Loucy (cell line): ENCODE results near the gene TRAFD1.

Source experiments
- CTCF ChIP-seq: fragments of 200-600 bp; sonication (generic); conservative IDR thresholded peaks from 2 replicates; pipeline ENCODE4 v1.5.1; 2014; ENCODE audit warnings: mild to moderate bottlenecking, antibody characterized with exemption, low read length
- EZH2phosphoT487 ChIP-seq: fragments of 200-600 bp; IDR thresholded peaks from 2 replicates; pipeline ENCODE4 v1.6.1; 2018; ENCODE audit warnings: antibody characterized with exemption, mild to moderate bottlenecking, moderate library complexity, borderline replicate concordance

DNA sequence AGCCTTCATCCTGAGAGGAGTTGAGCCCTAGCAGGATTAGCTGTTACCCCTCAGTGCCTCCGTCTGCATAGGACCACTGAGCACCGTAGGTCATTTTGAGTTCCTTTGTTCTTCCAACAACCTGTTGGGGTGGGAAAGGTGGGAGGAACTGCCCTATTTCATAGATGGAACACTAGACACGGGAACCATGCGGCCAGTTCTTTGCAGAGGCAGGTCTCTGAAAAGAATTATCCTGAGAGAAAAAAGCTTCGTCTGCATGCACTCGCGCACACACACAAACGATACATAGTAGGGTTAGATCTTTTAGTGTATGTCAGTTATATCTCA, 28.5 kb downstream of the TRAFD1 start:
- no peak for TF ChIP-seq CTCF
- TF ChIP-seq EZH2phosphoT487 = no peak
